PFSK-1 (cell line): ENCODE data around the gene XKRX.

Source experiments
- FOXP2 ChIP-seq: optimal IDR thresholded peaks from 2 replicates; pipeline ENCODE3; 2011; ENCODE audit warnings: borderline replicate concordance, control low read depth, inconsistent platforms; ENCODE audit not compliant: insufficient read depth; ENCODE audit errors: extremely low read length, extremely low read depth
- POLR2AphosphoS5 ChIP-seq: IDR thresholded peaks from 2 replicates; pipeline ENCODE4 v1.6.1; 2012; ENCODE audit warnings: low read depth, mild to moderate bottlenecking, control low read depth, low read length, moderate library complexity
- REST ChIP-seq, 2 experiments: IDR thresholded peaks; 2 replicates each; pipeline versions ENCODE4 v1.6.1 to v1.8.0; 2011 to 2012; ENCODE audit warnings: low read depth in 2 of 2, low read length in 2 of 2, control low read depth in 1 of 2, inconsistent platforms in 1 of 2, mild to moderate bottlenecking in 1 of 2, moderate library complexity in 1 of 2; ENCODE audit not compliant: insufficient read depth in 1 of 2
- SIN3A ChIP-seq: IDR thresholded peaks from 2 replicates; pipeline ENCODE4 v1.6.1; 2012; ENCODE audit warnings: mild to moderate bottlenecking, low read length, moderate library complexity, borderline replicate concordance; ENCODE audit not compliant: insufficient read depth
- TAF1 ChIP-seq: IDR thresholded peaks from 2 replicates; pipeline ENCODE4 v1.6.1; 2012; ENCODE audit warnings: low read length, control low read depth, borderline replicate concordance; ENCODE audit not compliant: insufficient read depth

XKRX gene

GRCh38 chrX:100931218-100931924, 2.7 kb upstream of the XKRX start:
- TF ChIP-seq POLR2AphosphoS5: no peak

GRCh38 chrX:100926453-100926852, 2.3 kb downstream of the XKRX start:
- TF ChIP-seq FOXP2: no peak
- no peak for TF ChIP-seq POLR2AphosphoS5
- no peak for TF ChIP-seq SIN3A
- no peak for TF ChIP-seq TAF1
- TF ChIP-seq REST (IDR thresholded peaks at IDR 0.05; ENCODE audit: insufficient read depth in 1 of 2, low read depth in 2 of 2, low read length in 2 of 2): no peak

- TF ChIP-seq SIN3A: no peak
- no peak for TF ChIP-seq FOXP2
- no peak for TF ChIP-seq TAF1
- no peak for TF ChIP-seq REST (IDR thresholded peaks at IDR 0.05; ENCODE audit: insufficient read depth in 1 of 2, low read depth in 2 of 2, low read length in 2 of 2)
- no peak for TF ChIP-seq POLR2AphosphoS5
Observed at GRCh38 chrX:100924375-100924774, 4.3 kb downstream of the XKRX start.

- TF ChIP-seq FOXP2 (no peak), SIN3A (no peak), POLR2AphosphoS5 (no peak), REST (IDR thresholded peaks at IDR 0.05; ENCODE audit: insufficient read depth in 1 of 2, low read depth in 2 of 2, low read length in 2 of 2) (no peak), TAF1 (no peak)
Observed at GRCh38 chrX:100915562-100915961, 13.2 kb downstream of the XKRX start.

- TF ChIP-seq FOXP2 (no peak), REST (IDR thresholded peaks at IDR 0.05; ENCODE audit: insufficient read depth in 1 of 2, low read depth in 2 of 2, low read length in 2 of 2) (no peak), TAF1 (no peak), POLR2AphosphoS5 (no peak), SIN3A (no peak)
Observed at GRCh38 chrX:100913111-100913510, 15.6 kb downstream of the XKRX start.
